Kidney tubule cell (primary cell): Measurements from ENCODE around the gene VTA1.
A peak's percentile ranks its signal among the peaks of the same experiment; 100 is the strongest.
"Not testable (repeated sequence)": the region's sequence is repeated elsewhere in the genome, so short reads cannot be mapped to it uniquely, and the experiment has no call there.

ENCODE experiments used
- DNase-seq: peaks from one replicate; pipeline ENCODE4 v3.0.0-alpha.2; 2018; ENCODE audit warnings: low spot score

Gene VTA1

DNA sequence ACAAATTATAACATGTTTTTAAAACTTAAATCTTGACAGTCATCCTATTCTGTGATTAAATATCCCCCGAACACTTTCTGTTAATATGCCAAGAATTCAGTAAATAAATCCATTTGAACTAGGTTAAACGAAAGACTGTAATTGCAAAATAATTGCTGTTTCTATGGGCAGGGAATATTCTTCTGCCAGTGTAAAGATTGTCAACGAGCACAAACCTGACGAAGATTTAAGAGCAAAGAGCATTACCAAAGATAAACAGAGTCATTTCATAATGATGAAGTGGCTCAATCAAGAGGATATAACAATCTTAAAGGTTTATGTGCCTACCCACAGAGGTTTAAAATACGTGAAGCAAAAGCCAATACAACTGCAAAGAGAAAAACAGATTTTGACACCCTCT, 78.5 kb downstream of the VTA1 start:
- no peak for DNase-seq

GRCh38 chr6:142226731-142227130, 79.7 kb downstream of the VTA1 start:
- DNase-seq = no peak

DNA sequence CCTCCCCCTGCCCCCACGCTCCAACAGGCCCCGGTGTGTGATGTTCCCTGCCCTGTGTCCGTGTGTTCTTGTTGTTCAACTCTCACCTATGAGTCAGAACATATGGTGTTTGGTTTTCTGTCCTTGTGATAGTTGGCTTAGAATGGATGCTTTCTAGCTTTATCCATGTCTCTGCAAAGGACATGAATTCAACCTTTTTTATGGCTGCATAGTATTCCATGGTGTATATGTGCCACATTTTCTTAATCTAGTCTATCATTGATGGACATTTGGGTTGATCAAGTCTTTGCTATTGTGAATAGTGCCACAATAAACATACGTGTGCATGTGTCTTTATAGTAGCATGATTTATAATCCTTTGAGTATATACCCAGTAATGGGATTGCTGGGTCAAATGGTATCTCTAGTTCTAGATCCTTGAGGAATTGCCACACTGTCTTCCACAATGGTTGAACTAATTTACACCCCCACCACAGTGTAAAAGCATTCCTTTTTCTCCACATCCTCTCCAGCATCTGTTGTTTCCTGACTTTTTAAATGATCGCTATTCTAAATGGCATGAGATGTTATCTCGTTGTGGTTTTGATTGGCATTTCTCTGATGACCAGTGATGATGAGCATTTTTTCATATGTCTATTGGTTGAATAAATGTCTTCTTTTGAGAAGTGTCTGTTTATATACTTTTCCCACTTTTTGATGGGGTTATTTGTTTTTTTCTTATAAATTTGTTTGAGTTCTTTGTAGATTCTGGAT, 82.6 kb downstream of the VTA1 start:
- not testable (repeated sequence) for DNase-seq

- DNase-seq = peak; percentile 81
Measured at GRCh38 chr6:142232206-142233044, 85.4 kb downstream of the VTA1 start.

DNA sequence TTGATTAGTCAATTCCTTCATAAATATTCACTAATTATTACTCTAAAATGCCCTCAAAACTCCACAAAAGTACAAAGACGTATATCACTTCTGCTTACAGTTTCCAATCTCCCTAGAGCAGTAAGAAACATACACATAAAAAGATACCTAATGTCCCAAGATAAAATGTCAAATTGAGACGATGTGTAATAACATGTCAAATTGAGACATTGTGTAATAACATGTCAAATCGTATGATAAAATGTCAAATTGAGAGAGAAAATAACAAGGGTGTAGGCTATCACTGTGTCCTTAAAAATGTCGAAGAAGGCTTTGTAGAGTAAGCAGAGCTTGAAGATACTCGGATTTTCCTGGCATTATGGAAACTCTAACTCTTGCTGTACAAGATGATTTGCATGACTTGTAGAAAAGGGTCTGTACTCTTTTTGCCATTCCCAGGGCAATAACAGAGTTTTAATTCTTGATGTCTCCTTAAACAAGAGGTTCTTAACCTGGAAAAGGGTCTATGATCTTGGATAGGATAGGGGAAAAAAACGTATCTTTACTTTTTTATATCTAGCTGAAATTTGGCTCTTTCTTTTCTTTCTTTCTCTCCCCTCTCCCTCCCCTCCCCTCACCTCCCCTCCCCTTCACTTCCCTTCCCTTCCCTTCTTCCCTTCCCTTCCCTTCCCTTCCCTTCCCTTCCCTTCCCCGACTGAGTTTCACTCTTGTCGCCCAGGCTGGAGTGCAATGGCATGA, 87.1 kb downstream of the VTA1 start:
- no peak for DNase-seq

- no peak for DNase-seq
Measured at GRCh38 chr6:142235272-142235671, 88.2 kb downstream of the VTA1 start.

DNA sequence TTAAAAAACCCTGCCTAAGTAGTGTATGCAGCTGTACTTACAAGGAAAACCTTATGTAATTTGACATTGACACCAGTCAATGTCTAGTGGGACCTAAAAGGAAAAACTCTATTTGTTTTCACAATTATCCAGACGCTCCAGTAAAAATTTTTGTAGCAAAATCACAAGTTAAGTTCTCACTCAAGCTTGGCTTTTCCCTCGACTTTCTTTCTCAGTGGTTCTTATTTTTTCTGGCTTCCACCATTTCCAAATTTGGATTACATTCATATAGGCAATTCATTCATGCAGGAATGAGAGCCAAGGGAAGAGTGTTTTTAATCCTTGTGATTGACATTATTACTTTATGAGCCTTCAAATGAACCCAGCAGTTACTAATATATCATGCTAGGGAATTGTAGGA, 88.7 kb downstream of the VTA1 start:
- no peak for DNase-seq

DNA sequence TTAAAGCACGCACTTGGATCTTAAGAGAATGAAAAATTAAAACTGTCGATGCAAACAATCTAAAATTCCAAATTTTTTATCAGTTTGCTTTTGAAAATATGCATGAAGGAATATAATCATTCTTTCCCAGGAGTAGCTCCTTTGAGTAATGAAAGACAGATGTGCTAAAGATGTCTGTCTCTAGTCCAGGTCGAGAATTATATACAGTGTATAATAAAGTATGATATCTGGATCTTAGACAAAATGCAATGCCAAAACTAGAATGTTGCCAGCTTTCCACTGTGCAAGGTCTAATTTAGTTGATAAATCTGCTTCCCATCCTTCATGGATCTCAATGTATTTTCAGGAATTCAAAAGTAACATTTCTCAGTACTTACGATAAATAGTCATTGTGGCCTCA, 89.6 kb downstream of the VTA1 start:
- DNase-seq = no peak

DNA sequence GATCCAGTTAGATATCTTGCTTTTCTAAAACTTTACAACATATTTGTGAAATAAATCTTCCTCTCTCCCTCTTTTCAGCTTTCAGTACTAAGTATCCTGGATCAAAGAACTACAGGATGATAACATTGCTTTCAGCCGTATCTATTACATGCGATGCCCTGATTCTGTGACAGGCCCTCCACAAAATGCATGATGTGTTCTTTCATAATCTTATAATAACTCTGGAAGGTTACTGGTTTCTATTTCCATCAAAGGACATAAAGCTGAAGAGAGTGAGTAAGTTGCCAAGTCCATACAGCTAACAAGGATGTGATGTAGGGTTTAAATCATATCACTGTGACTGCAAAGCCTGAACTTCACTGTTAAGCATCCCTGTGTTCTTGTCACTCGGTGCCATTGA, 91.8 kb downstream of the VTA1 start:
- no peak for DNase-seq

- DNase-seq = no peak
Measured at GRCh38 chr6:142240179-142240578, 93.1 kb downstream of the VTA1 start.

- no peak for DNase-seq
Measured at GRCh38 chr6:142241061-142241460, 94.0 kb downstream of the VTA1 start.

GRCh38 chr6:142242269-142242668, 95.2 kb downstream of the VTA1 start:
- no peak for DNase-seq

DNA sequence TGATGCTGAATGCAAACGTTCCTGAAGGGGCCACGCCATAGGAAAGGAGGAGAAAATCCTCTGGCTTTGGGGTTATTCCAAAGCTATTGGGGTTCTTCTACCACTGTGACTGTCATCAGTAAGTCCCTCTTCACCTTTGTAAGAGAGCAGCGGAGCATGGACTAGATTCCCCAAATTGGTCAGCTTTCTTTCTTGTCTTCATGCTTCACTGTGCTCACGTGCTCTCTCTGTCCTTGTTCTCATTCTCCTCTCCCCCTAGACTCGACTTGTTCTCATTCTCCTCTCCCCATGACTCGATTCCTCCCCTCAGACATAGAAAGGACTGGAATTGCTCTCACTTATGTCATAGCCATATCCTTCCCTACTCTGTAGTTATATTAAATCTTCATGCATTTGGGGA, 99.9 kb downstream of the VTA1 start:
- no peak for DNase-seq

DNA sequence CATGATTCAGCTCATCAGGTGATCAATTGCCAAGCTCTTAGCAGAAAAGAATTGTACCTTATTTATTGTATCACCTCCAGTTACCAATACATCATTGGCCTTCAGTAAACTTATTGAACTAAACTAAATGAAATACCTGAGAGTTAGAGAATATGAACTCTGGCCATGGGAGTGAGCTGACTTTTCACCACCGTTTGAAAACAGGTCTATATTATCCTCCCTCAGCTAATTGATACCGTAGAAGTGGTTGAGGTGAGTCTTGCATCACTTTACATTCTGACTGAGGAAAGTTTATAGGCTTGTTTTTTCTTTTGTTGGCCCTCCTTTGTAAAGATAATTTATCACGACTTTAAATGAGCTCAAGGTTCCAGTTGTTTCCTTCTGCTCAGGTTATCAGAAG, 102.2 kb downstream of the VTA1 start:
- DNase-seq = no peak

GRCh38 chr6:142251930-142252445, 104.9 kb downstream of the VTA1 start:
- no peak for DNase-seq

- DNase-seq = no peak
Measured at GRCh38 chr6:142254513-142254912, 107.5 kb downstream of the VTA1 start.

DNA sequence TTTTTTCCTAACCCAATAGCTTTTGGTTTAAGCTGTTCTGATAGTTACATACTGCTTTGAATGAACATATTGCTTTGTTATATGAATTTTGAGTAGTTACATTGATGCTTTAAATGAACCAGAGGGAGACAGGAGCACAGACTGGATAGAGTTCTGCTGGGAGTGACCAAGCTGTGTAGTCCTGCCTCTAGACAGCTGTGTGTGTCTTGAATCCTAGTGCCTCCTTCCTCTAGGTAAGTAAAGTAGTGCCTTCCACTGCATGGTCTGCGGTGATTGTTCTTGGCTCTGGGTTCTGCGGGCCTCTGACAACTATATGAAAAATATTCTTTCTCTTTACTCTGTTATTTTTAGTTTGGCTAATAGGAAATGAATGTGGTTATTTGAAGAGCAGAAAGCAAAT, 108.7 kb downstream of the VTA1 start:
- no peak for DNase-seq

DNA sequence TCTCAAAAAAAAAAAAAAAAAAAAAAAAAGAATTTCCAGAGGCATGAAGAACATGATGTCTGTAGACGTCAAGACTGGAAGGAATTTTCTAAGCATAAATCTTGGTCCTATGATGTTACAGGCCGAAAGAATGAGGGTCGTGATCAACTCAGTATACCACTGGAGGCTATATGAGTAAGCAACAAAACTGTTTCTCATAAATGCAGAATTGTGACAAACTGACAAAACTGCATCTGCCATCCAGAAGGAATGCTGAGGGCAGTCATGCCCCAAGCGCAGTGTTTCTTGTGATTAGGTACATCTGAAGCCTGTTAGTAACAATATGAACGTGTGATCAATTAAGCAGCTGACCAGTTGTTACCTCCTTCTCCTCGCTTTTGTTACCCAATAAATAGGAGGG, 111.2 kb downstream of the VTA1 start:
- no peak for DNase-seq

DNA sequence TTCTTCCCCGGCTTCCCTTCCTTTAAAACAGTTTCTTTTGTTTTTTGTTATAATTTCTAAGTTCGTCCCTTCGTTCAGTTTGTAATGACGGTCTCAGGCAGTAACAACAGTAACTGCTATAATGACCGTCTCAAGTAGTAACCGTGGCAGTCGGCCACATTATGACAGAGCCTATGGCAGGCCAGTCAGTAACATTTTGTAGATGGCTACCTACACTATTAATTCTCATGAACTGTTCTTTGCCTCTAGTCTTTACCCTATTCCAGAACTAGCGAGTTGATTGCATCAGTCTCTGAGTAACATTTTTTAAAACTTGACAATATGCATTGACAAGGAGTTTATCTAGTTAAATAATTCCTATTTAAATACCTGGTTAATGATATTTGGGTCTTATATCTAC, 111.7 kb downstream of the VTA1 start:
- DNase-seq = no peak

DNA sequence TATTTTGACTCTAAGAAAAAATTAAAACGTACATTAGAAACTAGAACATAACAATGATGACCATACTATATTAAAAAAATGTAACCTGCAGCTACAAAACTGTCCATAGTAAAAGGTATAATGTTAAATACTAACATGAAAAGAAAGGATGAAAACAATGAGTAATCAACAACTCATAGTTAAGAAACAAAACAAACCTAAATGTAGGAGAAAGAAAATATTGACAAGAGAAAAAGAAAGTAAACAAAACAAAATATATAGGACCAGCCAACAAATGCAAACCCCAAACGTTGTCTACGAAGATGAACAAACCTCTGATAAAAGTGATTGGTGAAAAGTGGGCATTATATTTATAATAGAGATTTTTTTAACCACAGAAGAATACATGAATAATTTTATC, 113.7 kb downstream of the VTA1 start:
- DNase-seq = no peak

- DNase-seq = no peak
Measured at GRCh38 chr6:142262231-142262630, 115.2 kb downstream of the VTA1 start.

- no peak for DNase-seq
Measured at GRCh38 chr6:142265476-142265875, 118.4 kb downstream of the VTA1 start.

DNA sequence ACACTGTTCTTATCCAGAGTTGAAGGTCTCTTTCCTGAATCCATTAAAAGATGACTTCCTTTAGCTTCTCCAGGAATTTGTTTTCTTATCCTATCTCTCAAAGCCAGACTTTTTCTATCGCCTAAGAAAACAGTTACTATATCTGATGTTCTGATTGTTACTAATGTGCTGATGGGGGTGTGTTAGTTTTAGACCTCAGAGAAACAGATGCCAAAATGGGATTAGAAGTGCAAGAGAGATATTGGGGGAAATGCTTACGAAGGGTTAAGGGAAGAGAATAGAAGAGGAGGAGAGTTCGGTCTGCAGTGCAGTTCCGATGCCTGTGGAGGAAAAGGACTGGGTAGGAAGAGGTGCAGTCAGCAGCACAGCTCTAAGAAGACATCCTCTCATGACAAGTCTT, 119.0 kb downstream of the VTA1 start:
- DNase-seq = no peak
